ENCODE measurements around the gene RASSF8.

RASSF8 gene

DNA sequence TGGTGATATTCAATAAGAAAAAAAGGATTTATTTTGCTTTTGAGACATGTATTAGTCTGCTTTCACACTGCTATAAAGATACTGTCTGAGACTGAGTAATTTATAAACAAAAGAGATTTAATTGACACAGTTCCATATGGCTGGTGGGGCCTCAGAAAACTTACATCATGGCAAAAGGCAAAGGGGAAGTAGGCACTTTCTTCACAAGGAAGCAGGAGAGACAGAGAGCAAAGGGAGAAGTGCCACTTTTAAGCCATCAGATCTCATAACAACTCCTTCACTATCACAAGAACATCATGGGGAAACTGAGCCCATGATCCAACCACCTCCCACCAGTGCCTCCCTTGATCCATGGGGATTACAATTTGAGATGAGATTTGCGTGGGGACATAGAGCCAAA is 122.4 kb downstream of the RASSF8 start:
- in situ Hi-C loops (cut with HindIII; ENCODE audit: low sequenced_read_pairs) = no loop called here
- DNase-seq (ENCODE audit: low read depth, low spot score) = no peak
- TF ChIP-seq, protein P1, sequence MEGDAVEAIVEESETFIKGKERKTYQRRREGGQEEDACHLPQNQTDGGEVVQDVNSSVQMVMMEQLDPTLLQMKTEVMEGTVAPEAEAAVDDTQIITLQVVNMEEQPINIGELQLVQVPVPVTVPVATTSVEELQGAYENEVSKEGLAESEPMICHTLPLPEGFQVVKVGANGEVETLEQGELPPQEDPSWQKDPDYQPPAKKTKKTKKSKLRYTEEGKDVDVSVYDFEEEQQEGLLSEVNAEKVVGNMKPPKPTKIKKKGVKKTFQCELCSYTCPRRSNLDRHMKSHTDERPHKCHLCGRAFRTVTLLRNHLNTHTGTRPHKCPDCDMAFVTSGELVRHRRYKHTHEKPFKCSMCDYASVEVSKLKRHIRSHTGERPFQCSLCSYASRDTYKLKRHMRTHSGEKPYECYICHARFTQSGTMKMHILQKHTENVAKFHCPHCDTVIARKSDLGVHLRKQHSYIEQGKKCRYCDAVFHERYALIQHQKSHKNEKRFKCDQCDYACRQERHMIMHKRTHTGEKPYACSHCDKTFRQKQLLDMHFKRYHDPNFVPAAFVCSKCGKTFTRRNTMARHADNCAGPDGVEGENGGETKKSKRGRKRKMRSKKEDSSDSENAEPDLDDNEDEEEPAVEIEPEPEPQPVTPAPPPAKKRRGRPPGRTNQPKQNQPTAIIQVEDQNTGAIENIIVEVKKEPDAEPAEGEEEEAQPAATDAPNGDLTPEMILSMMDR (IDR thresholded peaks at IDR 0.05; ENCODE audit: low read depth, low read length) = no peak

DNA sequence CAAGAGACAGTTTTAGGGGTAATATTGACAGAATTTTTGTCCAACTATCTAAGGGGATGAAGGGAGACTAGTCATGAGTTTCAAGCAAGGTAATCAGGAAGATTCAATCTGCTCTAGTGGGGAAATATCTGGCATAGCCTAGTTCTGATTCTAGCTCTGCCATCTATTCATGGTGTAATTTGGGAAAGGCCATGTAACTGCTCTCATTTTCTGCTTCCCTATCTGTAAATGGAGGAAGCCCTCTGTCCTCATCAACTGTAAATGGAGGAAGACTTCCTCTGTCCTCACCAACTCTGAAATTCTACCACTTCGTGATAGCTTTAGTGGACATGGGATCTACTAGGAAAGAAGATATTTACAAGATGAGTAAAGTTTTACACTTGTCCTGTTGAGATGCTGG is 128.5 kb downstream of the RASSF8 start:
- TF ChIP-seq, protein P1 (IDR thresholded peaks at IDR 0.05; ENCODE audit: low read depth, low read length) = no peak
- no peak for DNase-seq (ENCODE audit: low read depth, low spot score)
- H3K4me3 ChIP-seq (ENCODE audit: low read depth, low read length) = no peak overlapping the region
- in situ Hi-C loops (cut with HindIII; ENCODE audit: low sequenced_read_pairs) = no loop called here

More for the DNA sequence above, 122.4 kb downstream of the RASSF8 start:
- no peak overlapping the region for H3K4me3 ChIP-seq (ENCODE audit: low read depth, low read length)

DNA sequence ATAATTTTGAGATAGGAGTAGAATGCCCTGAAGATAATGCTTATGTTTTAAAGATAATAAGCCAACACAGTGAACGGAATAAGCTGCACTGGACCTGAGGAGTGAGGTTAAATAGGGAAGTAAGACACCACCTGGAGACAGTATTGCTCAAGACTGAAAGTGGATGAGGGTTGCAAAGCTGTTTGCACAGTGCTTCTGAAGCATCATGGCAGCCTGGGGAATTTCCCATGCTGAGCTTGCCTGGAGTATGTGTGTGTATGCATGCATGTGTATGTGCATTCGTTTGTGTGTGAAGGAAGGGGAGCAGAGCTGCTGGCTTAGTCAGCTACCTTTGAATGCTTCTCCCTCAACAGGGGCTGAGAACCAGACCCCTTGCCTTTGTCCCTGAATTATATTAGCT is 130.5 kb downstream of the RASSF8 start:
- in situ Hi-C loops (cut with HindIII; ENCODE audit: low sequenced_read_pairs) = no loop called here
- no peak overlapping the region for H3K4me3 ChIP-seq (ENCODE audit: low read depth, low read length)
- no peak for DNase-seq (ENCODE audit: low read depth, low spot score)
- TF ChIP-seq, protein P1 (IDR thresholded peaks at IDR 0.05; ENCODE audit: low read depth, low read length) = no peak

DNA sequence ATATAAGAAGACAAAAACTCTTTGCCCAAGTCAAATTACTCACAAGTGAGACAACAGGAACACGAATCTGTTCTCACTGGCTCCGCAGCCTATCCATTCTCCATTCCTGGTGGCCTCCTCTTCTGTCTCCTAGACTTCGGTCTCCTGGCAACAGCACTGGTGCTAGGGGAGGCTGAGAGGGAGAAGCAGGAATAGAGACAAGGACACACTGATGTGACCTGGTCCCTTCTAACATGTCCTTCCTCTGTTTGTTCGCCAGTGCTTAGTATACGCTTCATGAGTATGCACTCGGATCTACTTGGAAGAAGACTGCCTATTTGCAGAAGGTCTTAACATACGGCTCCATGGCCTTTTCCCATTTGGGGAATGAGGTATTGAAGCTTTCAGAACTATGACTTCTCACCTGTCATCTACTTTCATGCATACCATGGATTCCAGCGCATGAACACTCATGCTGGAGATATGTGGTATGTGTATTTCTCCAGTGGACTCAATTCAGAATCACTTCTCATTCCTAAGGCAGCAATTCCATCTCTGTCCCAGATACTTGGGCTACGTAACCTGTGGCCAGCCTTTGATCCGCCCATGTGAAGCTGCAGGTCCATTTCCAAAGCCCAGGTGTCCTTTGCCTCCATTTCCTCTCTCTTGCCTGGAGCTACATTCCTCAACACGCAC is 132.5 kb downstream of the RASSF8 start:
- TF ChIP-seq, protein P1 (IDR thresholded peaks at IDR 0.05; ENCODE audit: low read depth, low read length) = no peak
- H3K4me3 ChIP-seq (ENCODE audit: low read depth, low read length) = no peak overlapping the region
- in situ Hi-C loops (cut with HindIII; ENCODE audit: low sequenced_read_pairs) = no loop called here
- peak; percentile 14 for DNase-seq (ENCODE audit: low read depth, low spot score)

GRCh38 chr12:26091822-26092221 is 133.3 kb downstream of the RASSF8 start:
- in situ Hi-C loops (cut with HindIII; ENCODE audit: low sequenced_read_pairs) = no loop called here
- peak; percentile 19 for DNase-seq (ENCODE audit: low read depth, low spot score)
- no peak overlapping the region for H3K4me3 ChIP-seq (ENCODE audit: low read depth, low read length)
- TF ChIP-seq, protein P1 (IDR thresholded peaks at IDR 0.05; ENCODE audit: low read depth, low read length) = peak; percentile 45

DNA sequence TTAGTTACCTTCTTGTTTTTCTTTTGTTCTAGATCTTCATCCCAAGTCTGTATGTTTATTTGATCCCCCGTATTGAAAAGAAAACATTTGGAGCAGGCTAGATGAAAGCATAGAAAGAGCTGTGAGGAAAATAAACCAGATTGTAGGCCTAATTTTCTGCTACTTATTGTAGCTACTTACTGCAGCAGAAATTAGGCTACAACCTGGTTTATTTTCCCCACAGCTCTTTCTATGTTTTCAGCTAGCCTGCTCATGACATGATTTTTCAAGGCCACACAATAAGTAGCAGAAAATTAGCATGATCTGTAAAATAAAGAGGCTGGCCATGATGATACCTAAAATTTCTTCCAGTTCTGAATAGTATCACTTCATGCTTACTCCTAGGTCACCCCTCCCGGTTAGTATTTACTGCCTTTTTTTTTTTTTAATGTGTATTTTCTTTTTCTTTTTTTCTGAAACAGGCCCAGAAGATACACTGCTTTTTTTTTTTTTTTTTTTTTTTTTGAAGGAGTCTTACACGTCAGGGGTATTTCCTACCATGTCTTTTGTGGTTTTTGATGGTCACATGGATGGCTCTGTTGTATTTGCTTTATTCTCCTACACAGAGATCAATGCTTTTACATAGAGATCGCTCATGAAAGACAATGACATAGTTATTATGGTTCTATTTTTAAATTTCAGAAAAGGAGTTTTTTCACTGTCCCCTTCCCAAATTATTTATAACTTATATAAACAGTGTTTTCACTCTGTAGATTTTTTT is 134.0 kb downstream of the RASSF8 start:
- in situ Hi-C loops (cut with HindIII; ENCODE audit: low sequenced_read_pairs) = no loop called here
- peak; percentile 59 for DNase-seq (ENCODE audit: low read depth, low spot score)
- TF ChIP-seq, protein P1 (IDR thresholded peaks at IDR 0.05; ENCODE audit: low read depth, low read length) = no peak

More for the DNA sequence above, 134.0 kb downstream of the RASSF8 start:
- H3K4me3 ChIP-seq (ENCODE audit: low read depth, low read length) = no peak overlapping the region

All from astrocyte of the spinal cord (primary cell).